ENCODE measurements around the gene ADRB2.

GRCh38 chr5:148817606-148818005 lies 8.8 kb upstream of the ADRB2 start:
- no peak for TF ChIP-seq CTCF (IDR thresholded peaks at IDR 0.05; ENCODE audit: insufficient read depth, low read length, poor library complexity, severe bottlenecking)
- TF ChIP-seq EZH2phosphoT487 (conservative IDR thresholded peaks at IDR 0.05; ENCODE audit: low read length), result no peak
